ENCODE results near the gene IKBKE.

DNA sequence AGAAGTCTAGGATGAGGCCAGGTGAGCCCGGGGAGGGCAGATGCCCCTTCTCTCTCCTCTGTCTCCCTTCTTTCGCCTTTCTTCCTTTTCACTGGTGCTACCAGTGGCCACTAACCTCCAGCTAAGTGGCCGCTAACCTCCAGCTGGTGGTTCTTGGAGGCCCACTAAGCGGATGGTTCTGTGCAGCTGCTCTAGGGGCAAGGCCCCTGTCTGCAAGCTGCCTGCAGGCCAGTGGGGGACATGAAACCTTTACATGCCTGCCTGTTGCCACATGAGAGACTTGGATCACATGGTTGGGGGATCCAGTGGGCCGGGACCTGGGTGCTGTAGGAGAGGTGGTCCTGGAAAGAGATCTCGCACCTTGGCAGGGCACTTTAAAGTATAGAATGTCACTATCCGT is 17.7 kb downstream of the IKBKE start:
- TF ChIP-seq TAF1 (IDR thresholded peaks at IDR 0.05; ENCODE audit: low read depth, low read length), result no peak
- TF ChIP-seq POLR2A (IDR thresholded peaks at IDR 0.05; ENCODE audit: low read depth, low read length), result no peak
- TF ChIP-seq POLR2AphosphoS5 (IDR thresholded peaks at IDR 0.05; ENCODE audit: low read depth, low read length), result no peak
